ENCODE measurements around the gene GGACT.

GRCh38 chr13:100508455-100508854 is 80.1 kb downstream of the GGACT start:
- TF ChIP-seq POLR2A (IDR thresholded peaks at IDR 0.05) = no peak
- TF ChIP-seq, protein P1, sequence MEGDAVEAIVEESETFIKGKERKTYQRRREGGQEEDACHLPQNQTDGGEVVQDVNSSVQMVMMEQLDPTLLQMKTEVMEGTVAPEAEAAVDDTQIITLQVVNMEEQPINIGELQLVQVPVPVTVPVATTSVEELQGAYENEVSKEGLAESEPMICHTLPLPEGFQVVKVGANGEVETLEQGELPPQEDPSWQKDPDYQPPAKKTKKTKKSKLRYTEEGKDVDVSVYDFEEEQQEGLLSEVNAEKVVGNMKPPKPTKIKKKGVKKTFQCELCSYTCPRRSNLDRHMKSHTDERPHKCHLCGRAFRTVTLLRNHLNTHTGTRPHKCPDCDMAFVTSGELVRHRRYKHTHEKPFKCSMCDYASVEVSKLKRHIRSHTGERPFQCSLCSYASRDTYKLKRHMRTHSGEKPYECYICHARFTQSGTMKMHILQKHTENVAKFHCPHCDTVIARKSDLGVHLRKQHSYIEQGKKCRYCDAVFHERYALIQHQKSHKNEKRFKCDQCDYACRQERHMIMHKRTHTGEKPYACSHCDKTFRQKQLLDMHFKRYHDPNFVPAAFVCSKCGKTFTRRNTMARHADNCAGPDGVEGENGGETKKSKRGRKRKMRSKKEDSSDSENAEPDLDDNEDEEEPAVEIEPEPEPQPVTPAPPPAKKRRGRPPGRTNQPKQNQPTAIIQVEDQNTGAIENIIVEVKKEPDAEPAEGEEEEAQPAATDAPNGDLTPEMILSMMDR (IDR thresholded peaks at IDR 0.05) = no peak

All from adrenal gland (tissue), 5 donors.